HPDE6-E6E7 (cell line): ENCODE measurements around the gene SMC6.
A peak's percentile ranks its signal among the peaks of the same experiment; 100 is the strongest.

Experiments used
- DNase-seq: peaks from one replicate; pipeline ENCODE4 v3.0.0; 2011; ENCODE audit warnings: missing footprints; ENCODE audit errors: extremely low spot score

Gene SMC6

DNA sequence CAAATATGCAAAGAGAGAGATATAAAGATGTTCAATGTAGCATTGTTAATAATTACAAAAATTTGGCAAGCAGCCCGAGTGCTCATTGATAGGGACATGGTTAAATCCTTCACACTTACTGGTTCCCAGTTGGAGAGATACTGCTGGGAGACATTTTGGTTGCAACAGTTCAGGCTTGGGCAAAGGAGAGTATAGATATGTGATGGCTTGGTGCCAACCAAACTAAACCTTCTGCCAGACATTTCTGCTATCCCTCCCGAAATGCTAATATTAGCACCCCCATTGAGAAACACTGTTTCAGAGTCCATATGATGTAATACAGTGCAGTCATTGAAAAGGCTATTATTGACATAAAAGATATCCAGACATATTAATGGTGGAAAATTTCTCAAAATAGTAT is 11.8 kb upstream of the SMC6 start:
- no peak for DNase-seq

DNA sequence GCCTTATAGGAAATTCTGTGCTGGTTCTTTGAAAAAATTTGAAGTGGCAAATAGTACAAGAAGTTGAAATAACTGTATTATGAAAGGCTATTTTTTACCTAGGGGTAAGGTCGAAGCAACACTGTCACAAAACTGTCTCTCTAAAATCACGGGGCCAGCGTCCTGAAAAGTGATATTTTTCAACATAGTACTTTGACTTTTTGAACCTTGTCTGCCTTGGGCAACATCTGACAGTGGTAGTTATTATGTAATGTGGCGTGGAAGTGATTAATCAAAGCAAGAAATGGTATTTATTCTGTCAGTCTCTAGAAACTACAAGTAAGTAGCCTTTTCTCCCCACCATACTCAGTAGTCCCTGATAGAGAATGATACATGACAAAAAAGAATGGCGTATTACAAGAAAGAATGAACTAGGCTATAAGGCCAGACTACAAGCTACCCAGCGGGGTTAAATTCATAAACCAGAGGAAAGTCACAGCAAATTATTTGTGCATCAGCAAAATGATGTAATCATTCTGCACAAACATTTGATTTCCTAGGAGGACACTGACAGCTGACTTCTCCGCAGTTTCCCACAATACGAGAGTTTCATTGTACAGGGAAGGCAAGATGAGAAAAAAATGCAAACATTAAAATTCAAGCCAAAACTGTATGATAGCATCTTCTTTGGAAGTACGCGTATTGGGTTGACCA is 10.2 kb upstream of the SMC6 start:
- no peak for DNase-seq

DNA sequence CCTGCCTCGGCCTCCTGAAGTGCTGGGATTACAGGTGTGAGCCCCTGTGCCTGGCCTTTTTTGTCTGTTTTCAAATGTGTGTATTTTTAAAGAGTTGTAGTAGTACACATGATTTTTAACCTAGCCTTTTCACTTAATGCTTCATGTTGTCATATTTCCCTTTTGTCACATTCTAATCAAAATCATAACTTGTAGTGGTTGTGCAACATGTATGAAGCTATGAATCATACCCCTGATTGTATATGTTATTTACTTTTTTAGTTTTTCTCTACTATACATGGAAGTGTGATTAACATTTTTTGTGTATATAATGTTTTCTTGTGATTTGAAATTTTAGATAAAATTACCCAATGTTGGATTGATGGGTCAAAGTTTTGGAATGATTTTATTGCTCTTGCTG is 8.8 kb upstream of the SMC6 start:
- DNase-seq = no peak

DNA sequence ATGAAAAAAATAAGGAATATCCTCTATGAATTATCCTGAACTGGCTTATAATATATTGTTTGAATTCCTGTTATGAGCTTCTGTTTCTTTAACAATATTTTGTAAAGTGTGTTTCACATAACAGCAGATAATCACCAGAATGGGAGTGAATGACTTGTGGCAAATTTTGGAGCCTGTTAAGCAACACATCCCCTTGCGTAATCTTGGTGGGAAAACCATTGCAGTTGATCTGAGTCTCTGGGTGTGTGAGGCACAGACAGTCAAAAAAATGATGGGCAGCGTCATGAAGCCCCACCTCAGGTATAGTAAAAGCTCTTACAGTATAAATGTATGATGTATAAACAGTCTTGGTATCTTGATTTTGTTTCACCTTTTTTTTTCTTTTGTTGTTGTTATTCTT is 6.2 kb upstream of the SMC6 start:
- no peak for DNase-seq

DNA sequence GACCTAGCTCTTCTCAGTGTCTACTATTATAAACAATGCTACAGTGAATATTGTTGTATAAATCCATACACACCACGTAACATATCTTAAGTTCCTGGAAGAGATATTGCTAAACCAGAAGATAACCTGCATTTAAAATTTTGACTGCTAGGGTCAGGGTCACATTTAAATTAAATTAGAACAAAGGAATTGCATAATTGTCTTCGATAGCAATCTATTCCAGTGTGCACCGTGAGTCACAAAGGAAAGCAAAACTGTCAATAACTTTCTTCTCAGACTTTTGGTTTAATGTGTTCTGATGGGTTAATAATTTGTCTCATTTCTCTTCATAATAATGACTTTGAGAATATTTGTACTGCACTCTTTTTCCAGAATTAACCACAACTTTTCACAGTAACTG is 4.5 kb upstream of the SMC6 start:
- DNase-seq = no peak

DNA sequence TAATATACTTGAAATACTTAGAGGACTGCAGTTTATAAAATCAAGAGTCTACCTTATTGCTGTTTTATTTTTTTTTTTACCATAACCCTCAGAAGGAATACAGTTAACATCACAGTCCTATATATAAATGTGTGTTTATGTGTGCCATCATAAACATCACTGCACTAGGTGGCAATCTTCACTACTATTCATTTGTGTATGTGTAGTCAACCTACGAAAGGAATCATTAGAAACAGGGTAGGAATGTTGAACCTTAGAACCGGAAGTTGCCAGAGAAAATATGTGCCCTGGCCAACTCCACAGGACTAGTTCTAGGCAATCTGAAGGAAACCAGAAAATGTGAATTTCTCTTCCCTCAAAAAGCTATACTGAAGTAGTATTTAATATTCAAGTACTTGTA is 3.7 kb upstream of the SMC6 start:
- DNase-seq = peak; percentile 14

DNA sequence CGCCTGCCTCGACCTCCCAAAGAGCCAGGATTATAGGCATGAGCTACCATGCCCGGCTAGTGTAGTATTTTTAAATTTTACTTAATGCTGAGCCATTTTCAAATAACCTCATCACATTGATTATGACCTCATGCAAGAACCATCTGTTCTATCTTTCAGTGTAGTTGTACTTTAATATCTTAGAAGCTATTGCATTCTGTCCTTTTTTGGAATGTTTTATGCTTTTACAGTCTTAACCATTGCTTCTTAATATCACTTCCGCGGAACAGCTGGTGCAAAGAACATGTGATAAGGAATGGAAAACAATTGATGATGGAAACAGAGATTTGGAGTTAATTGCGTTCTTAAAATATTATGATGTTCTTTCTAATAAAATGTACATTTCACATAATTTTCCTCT is 3.1 kb upstream of the SMC6 start:
- no peak for DNase-seq

DNA sequence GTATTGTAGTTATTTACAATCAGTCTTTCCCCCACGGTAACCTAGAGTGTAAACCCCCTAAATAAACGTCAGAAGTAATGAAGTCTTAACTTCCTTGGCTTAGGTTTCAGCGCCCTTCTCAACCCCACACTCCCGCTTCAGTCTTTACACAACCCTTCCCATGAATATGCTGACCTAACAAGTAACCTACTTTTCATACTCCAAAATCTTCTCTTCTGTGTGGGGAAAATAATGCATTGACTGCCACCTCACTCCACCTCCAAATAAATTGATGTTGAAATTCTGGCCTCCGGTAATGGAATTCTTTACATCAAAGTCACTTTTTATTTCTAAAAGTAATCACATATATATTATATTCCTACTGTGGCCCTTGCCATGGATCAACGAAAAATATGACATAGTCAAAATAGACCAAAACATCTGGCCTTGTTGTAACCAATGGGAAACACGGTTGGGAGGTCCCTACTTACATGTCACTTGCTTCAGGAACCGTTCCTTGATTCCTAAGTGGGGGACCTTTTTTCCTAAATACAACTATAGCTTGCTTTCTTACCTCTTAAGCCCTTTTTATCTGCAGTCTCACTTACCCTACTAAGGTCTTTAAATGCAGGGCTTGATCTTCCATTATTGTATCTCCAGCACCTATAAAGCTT is 1.3 kb upstream of the SMC6 start:
- no peak for DNase-seq

DNA sequence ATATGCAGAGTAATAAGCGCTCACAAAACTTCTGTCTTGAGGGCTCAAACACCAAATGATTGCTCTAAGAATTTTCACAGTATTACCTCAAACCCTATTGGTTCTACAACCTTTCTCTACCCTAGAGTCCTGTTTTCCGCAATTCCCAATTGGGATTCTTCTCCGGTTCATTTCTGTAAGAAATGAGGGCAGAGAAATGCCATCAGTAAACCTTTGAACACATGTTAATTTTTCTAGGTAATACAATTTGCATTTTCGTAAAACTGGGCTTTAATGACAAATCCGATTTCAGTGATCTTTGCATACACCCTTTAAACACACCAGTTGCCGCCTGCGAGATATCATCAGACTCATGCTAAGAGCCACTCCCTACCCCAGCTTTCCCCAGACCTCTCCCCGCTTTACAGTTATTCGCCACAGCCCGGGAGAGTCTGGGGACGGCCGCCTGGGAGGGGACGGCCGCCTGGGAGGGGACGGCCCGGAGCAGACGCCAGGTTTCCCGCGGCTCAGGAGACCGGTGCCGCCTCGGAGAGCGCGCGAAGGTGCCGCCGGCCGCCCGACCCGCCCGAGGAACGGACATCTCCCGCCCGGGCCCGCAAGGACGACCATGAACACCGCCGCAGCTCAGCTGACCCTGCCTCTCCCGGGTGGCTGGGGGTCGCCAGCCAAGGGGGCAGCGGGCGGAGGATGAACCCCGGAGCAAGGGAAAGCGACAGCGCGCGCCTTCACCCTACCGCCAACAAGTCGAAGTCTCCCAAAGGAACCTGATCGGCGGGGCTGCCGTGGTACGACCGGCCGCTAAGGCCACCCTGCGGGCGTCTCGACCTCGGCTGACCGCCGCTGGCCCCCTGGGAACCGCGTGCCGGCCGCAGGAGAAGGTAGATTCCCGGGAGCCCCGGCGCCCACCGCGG is 463 bp downstream of the SMC6 start:
- peak; percentile 12 for DNase-seq

DNA sequence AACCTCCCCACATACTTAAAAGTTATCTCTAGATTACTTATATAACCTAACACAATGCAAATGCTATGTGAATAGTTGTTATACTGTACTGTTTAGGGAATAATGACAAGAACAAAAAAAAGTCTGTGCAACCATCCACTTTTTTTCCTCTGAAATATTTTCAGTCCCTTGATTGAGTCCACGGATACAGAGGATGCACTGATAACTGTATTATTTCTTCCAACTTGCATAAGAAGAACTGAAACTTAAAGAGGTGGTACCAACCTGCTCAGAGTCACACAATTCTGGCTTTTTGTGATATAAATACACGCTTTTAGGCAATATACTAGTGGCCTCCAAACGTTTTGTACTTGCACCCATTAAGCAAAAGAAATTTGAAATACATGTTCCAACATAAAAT is 1.4 kb downstream of the SMC6 start:
- DNase-seq = no peak

DNA sequence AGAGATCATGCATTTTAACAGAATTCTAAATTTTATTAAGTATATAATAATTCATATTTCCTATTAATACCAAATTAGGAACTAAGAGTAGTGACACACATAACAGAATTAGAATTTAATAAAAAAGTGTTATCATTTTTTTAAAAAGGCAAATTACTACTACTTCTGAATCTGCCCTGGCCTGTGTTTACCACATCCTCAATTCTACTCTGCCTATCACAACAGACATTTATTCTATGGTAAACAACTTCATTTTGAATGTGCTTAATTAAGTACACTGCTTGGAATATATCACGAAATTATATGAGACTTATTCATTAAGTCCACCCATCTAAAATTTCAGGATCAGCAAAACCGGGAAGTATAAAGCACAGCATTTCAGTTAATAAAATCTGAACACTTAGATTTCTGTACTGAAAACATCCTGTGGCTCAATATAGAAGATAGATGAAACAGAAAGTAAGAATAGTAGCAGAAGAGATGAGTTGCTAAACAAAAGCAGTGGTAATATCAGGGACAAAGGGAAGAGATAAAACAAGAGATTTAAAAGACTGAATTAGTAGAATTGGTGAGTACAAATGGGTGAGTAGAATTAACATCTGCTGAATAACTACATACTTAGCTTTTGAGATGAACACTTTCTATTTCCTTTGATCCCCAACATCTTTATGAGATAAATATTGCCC is 3.7 kb downstream of the SMC6 start:
- no peak for DNase-seq

DNA sequence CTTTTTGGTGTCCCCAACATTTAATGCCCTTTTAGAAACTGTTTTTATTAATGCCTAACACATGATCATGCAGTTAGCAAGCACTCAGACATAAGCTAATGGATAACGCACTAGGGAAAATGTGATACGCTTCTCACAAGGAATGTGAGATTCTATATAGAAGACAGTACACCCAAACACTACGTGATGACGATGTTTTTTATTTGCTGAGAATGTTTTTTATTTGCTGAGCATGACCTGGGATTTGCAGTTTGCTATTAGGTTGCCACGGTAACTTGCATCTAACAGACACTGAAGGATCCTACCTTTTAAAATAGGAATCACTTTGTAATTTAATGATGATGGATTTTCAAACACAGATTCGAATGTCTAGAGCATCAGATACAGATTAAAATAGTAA is 4.9 kb downstream of the SMC6 start:
- no peak for DNase-seq

DNA sequence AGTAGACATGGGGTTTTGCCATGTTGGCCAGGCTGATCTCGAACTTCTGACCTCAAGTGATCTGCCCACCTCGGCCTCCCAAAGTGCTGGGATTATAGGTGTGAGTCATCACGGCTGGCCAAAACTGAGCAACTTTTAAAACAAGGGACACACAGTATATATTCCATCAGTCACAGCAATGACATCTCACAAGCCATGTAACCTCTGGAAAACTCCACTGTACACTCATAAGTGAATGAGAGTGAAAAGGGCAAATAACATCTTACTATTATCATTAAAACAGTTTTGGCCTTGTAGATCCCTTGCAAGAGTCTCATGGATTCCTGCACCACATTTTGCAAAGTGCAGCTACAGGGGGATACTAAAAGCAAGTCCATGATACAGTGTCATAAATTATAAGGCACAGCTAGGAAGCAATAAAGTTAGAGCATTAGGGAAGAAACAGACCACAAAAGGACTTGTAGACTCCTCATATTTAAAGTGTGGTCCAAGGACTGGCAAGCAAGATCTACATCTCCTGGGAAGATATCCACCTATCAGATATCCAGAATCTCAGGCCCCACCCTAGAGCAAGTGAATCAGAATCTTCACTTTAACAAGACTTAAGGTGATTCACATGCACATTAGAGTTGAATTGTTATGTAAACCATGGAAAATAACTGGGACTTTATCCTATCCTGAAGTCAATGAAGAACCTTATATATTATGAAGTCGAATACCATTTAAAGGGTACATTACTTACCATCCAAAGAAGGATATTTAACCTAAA is 5.7 kb downstream of the SMC6 start:
- DNase-seq = no peak

DNA sequence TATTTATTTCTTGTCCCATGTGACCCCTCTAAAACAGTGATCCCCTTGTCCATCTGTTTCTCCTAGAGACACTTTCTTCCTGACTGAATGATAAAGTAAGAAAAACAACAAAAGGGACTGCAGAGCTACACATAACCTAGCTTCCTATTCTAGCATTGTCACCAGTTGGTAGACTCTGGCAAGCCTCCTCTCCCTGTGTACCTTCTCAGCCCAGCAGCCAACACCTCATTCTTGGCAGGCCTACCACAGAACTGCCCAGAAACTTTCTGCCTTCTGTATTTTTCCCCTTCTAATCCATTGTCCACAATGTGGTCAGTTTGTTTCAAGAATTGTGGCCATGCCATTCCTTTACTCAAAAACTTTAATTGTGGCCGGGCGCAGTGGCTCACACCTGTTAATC is 13.4 kb downstream of the SMC6 start:
- DNase-seq = no peak

DNA sequence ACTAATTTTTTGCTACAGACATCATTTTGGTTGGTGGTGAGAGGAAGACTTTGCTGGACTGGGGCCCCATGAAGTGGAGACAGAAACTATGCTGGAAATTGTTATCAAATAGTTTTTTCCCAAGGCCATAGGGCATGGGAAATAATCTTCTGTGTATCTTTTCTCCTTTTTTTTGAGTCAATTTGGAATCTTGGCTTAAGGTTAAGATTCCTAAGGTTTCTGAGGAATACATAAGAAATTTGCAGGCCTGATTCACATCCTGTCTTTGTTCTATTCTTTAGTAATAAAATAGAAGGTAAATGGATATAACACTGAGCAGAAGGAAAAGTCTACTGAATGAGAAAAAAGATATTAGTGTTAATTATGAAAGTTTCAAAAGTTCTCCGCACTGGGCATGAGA is 16.6 kb downstream of the SMC6 start:
- DNase-seq = no peak

DNA sequence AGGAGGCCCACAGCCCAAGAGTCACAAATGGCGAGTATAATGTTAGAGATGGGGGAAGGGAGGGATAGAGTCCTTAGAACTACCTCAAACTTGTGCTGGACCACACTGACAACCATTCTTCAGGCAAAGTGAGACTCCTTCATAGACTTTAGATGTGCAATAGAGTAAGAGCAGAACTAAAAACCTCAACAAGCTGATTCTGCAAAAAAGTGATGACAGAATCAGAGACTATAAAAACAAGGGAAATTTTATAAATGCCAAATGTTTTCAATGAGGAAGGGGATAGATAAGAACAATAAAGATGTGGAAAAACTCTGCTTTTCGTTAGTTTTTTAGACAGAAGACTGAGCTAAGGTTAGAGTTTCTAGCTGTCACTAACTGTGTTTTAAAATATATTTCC is 17.7 kb downstream of the SMC6 start:
- DNase-seq = no peak

DNA sequence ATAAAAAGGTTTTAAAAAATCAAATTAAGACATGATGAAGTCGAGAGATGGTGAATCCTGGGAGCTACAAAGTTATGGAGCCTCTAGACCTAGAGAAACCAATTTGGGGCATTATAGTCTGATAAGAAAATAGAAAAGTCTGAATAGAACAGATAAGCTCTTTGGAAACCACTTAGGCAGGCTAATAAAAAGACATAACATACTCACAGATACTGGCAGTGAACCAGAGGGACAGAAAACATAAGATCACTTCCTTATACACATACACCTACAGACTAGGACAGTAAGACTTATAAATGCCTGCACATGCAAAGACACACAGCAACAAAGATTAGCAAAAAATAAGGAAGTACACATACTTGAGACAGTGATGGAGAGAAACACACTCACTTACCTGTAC is 20.0 kb downstream of the SMC6 start:
- no peak for DNase-seq

DNA sequence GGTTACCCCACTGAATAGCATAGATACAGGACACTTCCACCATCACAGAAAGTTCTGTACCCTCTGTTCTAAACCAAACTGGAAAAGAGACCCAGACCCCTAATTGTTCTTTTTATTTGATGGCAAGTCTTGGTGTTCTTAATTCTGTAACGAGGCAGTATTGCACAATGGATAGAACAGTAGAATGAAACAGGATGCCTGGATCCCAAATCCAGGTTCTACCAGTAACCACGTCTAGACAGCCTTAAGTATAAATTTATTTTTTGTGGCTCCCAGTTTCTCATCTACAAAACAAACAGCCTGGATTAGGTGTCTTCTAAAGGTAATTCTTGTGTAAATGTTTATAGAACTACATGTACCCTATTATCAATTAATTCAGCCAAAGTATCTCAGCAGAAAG is 23.7 kb downstream of the SMC6 start:
- DNase-seq = no peak

DNA sequence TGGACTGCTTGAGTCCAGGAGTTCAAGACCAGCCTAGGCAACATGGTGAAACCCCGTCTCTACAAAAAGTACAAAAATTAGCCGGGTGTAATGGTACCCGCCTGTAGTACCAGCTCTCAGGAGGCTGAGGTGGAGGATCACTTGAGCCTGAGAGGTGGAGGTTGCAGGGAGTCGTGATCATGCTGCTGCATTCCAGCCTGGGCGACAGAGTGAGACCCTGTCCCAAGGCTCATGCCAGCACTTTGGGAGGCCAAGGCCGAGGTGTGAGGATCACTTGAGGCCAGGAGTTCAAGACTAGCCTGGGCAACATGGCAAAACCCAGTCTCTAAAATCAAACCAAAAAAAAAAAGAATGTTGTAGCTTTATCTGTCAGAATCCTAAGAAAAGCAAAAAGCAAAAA is 25.4 kb downstream of the SMC6 start:
- no peak for DNase-seq

DNA sequence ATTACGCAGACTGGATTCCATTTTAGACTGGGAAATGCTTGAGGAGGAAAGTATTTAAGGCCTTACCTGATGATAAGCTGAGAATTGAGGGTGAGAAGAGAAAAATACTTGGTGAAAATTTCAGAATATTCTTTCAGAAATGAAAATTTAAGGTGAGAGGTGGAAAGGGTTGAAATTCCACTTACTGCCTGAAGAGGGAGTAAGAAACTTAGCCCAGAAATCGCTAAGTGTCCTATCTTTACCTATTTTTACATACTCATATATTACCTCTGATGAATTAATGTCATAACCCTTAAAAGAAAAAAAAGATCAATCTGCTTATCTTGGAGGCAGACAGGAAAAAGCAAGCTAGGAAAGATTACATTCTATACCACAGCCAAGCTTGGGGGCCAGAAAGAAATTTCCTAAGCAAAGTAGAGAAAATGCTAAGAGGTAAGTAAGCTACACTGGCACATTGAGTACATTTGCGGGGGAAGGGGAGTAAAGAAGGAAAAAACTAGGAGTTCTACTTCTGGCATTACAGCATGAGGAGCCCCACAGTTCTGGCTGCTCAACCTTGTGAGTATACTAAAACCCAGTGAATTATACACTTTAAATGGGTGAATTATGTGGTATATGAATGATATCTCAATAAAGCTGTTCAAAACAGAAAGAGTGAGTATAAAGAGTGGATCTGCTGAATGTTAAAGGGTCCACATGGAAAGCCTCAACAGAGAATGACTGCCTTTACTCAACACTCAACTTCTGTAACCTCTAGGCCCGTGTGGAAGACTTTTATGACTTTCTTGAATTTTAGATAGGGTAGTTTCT is 33.8 kb downstream of the SMC6 start:
- peak; percentile 5 for DNase-seq

DNA sequence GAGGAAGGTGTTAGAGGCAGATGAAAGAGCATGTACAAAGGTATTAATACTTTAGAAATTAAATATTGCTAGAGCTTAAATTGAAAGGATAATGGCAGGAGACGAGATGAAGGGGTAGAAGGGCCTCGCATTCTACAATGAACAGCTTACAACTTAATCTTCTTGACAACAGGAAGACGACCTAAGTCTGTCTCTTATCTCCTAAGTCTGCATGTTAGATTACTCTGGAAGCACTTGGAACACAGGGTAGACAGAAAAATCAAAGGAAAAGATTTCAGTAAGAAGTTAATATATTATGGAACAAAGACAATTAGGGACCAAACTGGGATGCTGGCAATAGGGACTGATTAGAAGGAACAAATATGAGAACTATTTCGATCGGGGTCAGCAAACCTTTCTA is 34.9 kb downstream of the SMC6 start:
- DNase-seq = no peak
